MCF 10A (cell line): ENCODE measurements around the gene TOR1B. TPM values are rescaled to one million over a fixed set of nuclear protein-coding genes. Genes with fewer than 3 reads are reported as not detected.

ENCODE experiments used
- BruUV-seq: library from RNA; stranded (reverse); fragments of 400-500 nt; replicated peaks from 2 replicates; lab custom pipeline; 2021; lab: Mats Ljungman, UMichigan
- CTCF ChIA-PET: fragments of 300-600 bp; sonication (Branson Sonifier 250); formaldehyde crosslinking; extraction: SDS; loops from one replicate; lab custom pipeline; 2021; ENCODE audit warnings: antibody characterized with exemption, inconsistent platforms; lab: Yijun Ruan, JAX
- POLR2A ChIA-PET: fragments of 300-600, 350-650 bp; sonication (Branson Sonifier 250); formaldehyde crosslinking; extraction: SDS; loops from one replicate; lab custom pipeline; 2020; ENCODE audit warnings: antibody characterized with exemption, inconsistent platforms; lab: Yijun Ruan, JAX
- DNase-seq: peaks from one replicate; pipeline ENCODE4 v3.0.0-alpha.2; 2018; ENCODE audit not compliant: unreplicated experiment
- H3K27ac Mint-ChIP-seq: one replicate; pipeline ENCODE4 v1.8.0; 2022; ENCODE audit warnings: mild to moderate bottlenecking, low read depth, mixed read lengths; ENCODE audit not compliant: unreplicated experiment
- H3K27me3 Mint-ChIP-seq: one replicate; pipeline ENCODE4 v1.8.0; 2022; ENCODE audit warnings: mixed read lengths; ENCODE audit not compliant: insufficient read depth, unreplicated experiment
- H3K36me3 Mint-ChIP-seq: one replicate; pipeline ENCODE4 v1.8.0; 2022; ENCODE audit warnings: mild to moderate bottlenecking, moderate library complexity, mixed read lengths; ENCODE audit not compliant: insufficient read depth, unreplicated experiment
- H3K4me1 Mint-ChIP-seq: one replicate; pipeline ENCODE4 v1.8.0; 2022; ENCODE audit warnings: mixed read lengths; ENCODE audit not compliant: insufficient read depth, unreplicated experiment
- H3K4me3 Mint-ChIP-seq: one replicate; pipeline ENCODE4 v1.8.0; 2022; ENCODE audit warnings: mild to moderate bottlenecking, moderate library complexity, mixed read lengths; ENCODE audit not compliant: unreplicated experiment
- H3K9me3 Mint-ChIP-seq: one replicate; pipeline ENCODE4 v1.8.0; 2022; ENCODE audit warnings: mixed read lengths; ENCODE audit not compliant: unreplicated experiment
- intact Hi-C: fragments of 100-400 bp; cut with micrococcal nuclease; formaldehyde crosslinking; loops from 2 replicates; pipeline ENCODE4 v1.14.1; 2022
- total RNA-seq: library from RNA; stranded (reverse); gene quantifications from 2 replicates; pipeline ENCODE4 v1.2.3, GENCODE V29; 2022
- TF ChIP-seq, protein P1 (sequence below): fragments of 200-600 bp; IDR thresholded peaks from one replicate; pipeline ENCODE4 v1.8.0; 2022; ENCODE audit warnings: antibody characterized with exemption, mild to moderate bottlenecking; ENCODE audit not compliant: unreplicated experiment

The TOR1B gene
- total RNA-seq, 1 experiment from 2014 or later = 14.8 TPM

DNA sequence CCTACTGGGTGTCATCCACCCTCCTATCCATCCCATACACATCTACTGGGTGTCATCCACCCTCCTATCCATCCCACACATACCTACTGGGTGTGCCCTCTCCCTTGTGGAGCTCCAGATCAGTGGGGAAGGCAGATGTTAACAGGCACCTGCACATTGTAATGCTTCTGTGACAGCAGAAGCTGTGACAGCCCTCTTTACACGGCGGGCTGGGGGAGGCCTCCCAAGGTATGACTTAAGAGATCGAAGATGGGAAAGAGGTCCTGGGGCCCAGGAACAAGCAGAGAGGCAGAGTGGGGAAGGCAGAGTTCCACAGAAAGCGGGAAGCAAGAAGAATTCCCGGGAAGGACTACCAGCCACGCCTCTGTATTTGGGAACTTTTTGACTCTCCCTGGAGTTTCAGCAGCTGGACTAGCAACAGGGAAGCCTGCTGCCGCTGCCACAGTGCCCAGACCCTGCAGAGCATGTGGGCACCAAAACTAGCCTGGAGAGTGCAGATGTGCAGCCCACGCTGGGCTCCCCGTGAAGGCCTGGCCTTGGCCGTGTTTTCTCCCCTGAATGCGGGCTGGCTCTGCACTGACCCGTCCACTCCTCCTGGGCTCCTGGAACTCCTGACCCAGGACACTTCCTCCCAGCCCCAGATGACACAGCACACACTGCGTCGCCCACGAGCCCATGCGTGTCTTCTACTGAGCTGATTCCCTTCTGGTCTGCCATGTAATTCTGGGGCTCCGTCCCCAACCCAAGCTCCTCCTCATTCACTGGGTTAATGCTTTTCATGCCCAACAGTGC, 11.6 kb downstream of the TOR1B start:
- H3K4me3 Mint-ChIP-seq = no peak overlapping the region
- H3K9me3 Mint-ChIP-seq = no peaks in the 10 kb centered on the region
- H3K36me3 Mint-ChIP-seq = peaks cover 77% of the 10 kb centered on the region
- no peak for DNase-seq
- ChIA-PET POLR2A (interaction anchor here (1.2 kb wide), 1 partner anchor 10 kb away, joined by 3 read pairs; the partner anchor contains the start of gene TOR1A), CTCF (no interaction called here)
- H3K4me1 Mint-ChIP-seq = no peaks in the 10 kb centered on the region
- BruUV-seq = no TSS peak
- TF ChIP-seq, protein P1, sequence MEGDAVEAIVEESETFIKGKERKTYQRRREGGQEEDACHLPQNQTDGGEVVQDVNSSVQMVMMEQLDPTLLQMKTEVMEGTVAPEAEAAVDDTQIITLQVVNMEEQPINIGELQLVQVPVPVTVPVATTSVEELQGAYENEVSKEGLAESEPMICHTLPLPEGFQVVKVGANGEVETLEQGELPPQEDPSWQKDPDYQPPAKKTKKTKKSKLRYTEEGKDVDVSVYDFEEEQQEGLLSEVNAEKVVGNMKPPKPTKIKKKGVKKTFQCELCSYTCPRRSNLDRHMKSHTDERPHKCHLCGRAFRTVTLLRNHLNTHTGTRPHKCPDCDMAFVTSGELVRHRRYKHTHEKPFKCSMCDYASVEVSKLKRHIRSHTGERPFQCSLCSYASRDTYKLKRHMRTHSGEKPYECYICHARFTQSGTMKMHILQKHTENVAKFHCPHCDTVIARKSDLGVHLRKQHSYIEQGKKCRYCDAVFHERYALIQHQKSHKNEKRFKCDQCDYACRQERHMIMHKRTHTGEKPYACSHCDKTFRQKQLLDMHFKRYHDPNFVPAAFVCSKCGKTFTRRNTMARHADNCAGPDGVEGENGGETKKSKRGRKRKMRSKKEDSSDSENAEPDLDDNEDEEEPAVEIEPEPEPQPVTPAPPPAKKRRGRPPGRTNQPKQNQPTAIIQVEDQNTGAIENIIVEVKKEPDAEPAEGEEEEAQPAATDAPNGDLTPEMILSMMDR = no peak
- no peak overlapping the region for H3K27ac Mint-ChIP-seq
- H3K27me3 Mint-ChIP-seq = no peaks in the 10 kb centered on the region
- intact Hi-C loops = no loop called here

- BruUV-seq = no TSS peak
- DNase-seq = no peak
- CTCF ChIA-PET = no interaction called here
- no peaks in the 10 kb centered on the region for H3K4me1 Mint-ChIP-seq
- POLR2A ChIA-PET = no interaction called here
- no peaks in the 10 kb centered on the region for H3K27me3 Mint-ChIP-seq
- no peak overlapping the region for H3K4me3 Mint-ChIP-seq
- H3K27ac Mint-ChIP-seq = no peak overlapping the region
- no peaks in the 10 kb centered on the region for H3K9me3 Mint-ChIP-seq
- H3K36me3 Mint-ChIP-seq = peaks cover 83% of the 10 kb centered on the region
- intact Hi-C loops = no loop called here
- TF ChIP-seq, protein P1 = no peak
Measured at GRCh38 chr9:129815278-129815677, 12.3 kb downstream of the TOR1B start.

DNA sequence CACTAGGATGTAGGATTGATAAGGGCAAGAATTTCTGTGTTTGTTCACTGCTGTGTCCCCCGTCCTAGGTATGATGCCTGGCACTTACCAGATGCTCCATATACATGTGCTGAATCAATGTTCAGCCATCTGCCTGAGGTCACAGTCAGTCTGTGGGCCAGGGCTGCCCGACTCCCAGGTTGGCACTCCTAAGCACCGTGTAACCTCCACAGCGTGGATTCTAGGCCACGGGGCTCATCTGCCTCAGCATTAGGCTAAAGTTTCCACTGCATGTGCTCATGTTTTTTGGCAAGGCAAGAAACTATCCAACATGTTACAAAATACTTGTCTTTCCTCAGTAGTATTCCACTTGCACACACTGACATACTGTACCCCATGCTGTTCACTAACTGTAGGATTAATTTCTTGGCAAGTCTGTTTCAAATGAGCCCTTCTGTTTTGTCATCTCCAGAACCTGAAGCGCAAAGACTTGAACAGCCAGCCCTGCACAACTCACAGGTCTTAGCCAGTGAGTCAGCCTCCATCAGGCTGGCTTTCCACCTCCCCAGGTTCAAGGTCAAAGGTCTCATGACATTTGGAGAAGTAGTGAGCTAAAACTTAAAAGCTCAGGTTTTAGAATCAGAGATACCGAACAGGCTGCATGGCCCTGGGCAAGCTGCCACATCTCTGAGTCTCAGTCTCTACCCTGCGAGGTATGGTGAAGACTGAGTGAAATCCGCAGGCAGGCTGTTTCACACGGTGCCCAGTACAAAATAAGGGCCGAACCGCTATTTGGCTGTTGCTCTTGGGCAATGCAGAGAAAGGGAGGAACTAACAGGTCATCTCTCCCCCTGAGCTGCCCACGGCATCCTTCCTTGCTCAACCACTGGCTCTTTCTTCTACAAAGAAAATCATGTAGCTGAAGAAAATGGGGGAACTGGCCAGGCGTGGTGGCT, 13.8 kb downstream of the TOR1B start:
- ChIA-PET CTCF (no interaction called here), POLR2A (no interaction called here)

More for the DNA sequence above, 13.8 kb downstream of the TOR1B start:
- intact Hi-C loops = no loop called here
- Mint-ChIP-seq H3K36me3 (peaks cover 80% of the 10 kb centered on the region), H3K4me3 (no peak overlapping the region), H3K4me1 (no peaks in the 10 kb centered on the region), H3K27me3 (no peaks in the 10 kb centered on the region), H3K27ac (no peak overlapping the region), H3K9me3 (no peaks in the 10 kb centered on the region)
- TF ChIP-seq, protein P1 = no peak
- no peak for DNase-seq
- BruUV-seq = no TSS peak
